Measurements from ENCODE around the gene CABCOCO1. TPM values are rescaled to one million over a fixed set of nuclear protein-coding genes. Genes with fewer than 3 reads are reported as not detected.

The CABCOCO1 gene
- total RNA-seq, 4 donors from 2014 or later, result not detected

- DNase-seq (ENCODE audit: low spot score in 2 of 2), result no peak
- Histone ChIP-seq H3K4me3 (no peak overlapping the region), H3K27me3 (no peaks in the 10 kb centered on the region), H3K36me3 (no peaks in the 10 kb centered on the region), H3K27ac (no peak overlapping the region), H3K9me3 (no peaks in the 10 kb centered on the region), H3K4me1 (peaks cover 0 to 12% (median 2%) of the 10 kb centered on the region in 4 donors)
- 72 to 76% methylated on average over 9 of the region's 9 CpGs for WGBS, 2 donors
- no peak for TF ChIP-seq CTCF (IDR thresholded peaks at IDR 0.05)
- no peak for TF ChIP-seq POLR2A (IDR thresholded peaks at IDR 0.05)
- TF ChIP-seq EP300 (IDR thresholded peaks at IDR 0.05), result no peak
Observed at GRCh38 chr10:61765176-61766087, 102.7 kb downstream of the CABCOCO1 start.

GRCh38 chr10:61766927-61767326 lies 104.2 kb downstream of the CABCOCO1 start:
- H3K4me1 ChIP-seq, result peaks cover 0 to 5% (median 0%) of the 10 kb centered on the region in 4 donors
- H3K4me3 ChIP-seq, result no peak overlapping the region
- TF ChIP-seq POLR2A (IDR thresholded peaks at IDR 0.05) (no peak), EP300 (IDR thresholded peaks at IDR 0.05) (no peak), CTCF (IDR thresholded peaks at IDR 0.05) (no peak)
- 7 to 17% methylated on average over 1 of the region's 1 CpG for WGBS, 2 donors
- no peaks in the 10 kb centered on the region for H3K27me3 ChIP-seq
- DNase-seq (ENCODE audit: low spot score in 2 of 2), result no peak
- no peak overlapping the region for H3K27ac ChIP-seq
- no peaks in the 10 kb centered on the region for H3K36me3 ChIP-seq
- no peaks in the 10 kb centered on the region for H3K9me3 ChIP-seq

- Histone ChIP-seq H3K9me3 (no peaks in the 10 kb centered on the region), H3K4me1 (no peaks in the 10 kb centered on the region), H3K4me3 (no peak overlapping the region), H3K36me3 (no peaks in the 10 kb centered on the region), H3K27ac (no peak overlapping the region), H3K27me3 (no peaks in the 10 kb centered on the region)
- DNase-seq (ENCODE audit: low spot score in 2 of 2), result no peak
- TF ChIP-seq POLR2A (IDR thresholded peaks at IDR 0.05), result no peak
- TF ChIP-seq EP300 (IDR thresholded peaks at IDR 0.05), result no peak
- no peak for TF ChIP-seq CTCF (IDR thresholded peaks at IDR 0.05)
- WGBS, 2 donors, result 90 to 99% methylated on average over 3 of the region's 3 CpGs
Observed at GRCh38 chr10:61774031-61774430, 111.3 kb downstream of the CABCOCO1 start.

- Histone ChIP-seq H3K27ac (no peak overlapping the region), H3K9me3 (no peaks in the 10 kb centered on the region), H3K36me3 (no peaks in the 10 kb centered on the region), H3K4me1 (peaks cover 0 to 5% (median 0%) of the 10 kb centered on the region in 4 donors), H3K27me3 (no peaks in the 10 kb centered on the region), H3K4me3 (no peak overlapping the region)
- WGBS, 2 donors, result 69 to 75% methylated on average over 2 of the region's 2 CpGs
- no peak for DNase-seq (ENCODE audit: low spot score in 2 of 2)
- no peak for TF ChIP-seq POLR2A (IDR thresholded peaks at IDR 0.05)
- no peak for TF ChIP-seq CTCF (IDR thresholded peaks at IDR 0.05)
- TF ChIP-seq EP300 (IDR thresholded peaks at IDR 0.05), result no peak
Observed at GRCh38 chr10:61775111-61775510, 112.4 kb downstream of the CABCOCO1 start.

GRCh38 chr10:61776615-61777266 lies 114.0 kb downstream of the CABCOCO1 start:
- WGBS, 2 donors, result 83 to 91% methylated on average over 7 of the region's 7 CpGs
- TF ChIP-seq POLR2A (IDR thresholded peaks at IDR 0.05), result no peak
- DNase-seq (ENCODE audit: low spot score in 2 of 2), result no peak
- no peaks in the 10 kb centered on the region for H3K9me3 ChIP-seq
- no peaks in the 10 kb centered on the region for H3K27me3 ChIP-seq
- H3K4me1 ChIP-seq, result peaks cover 0 to 5% (median 0%) of the 10 kb centered on the region in 4 donors
- no peak overlapping the region for H3K27ac ChIP-seq
- no peak overlapping the region for H3K4me3 ChIP-seq
- H3K36me3 ChIP-seq, result no peaks in the 10 kb centered on the region
